ENCODE measurements around the gene ARHGAP22.

- TF ChIP-seq CTCF (IDR thresholded peaks at IDR 0.05) (no peak), SIN3A (IDR thresholded peaks at IDR 0.05; ENCODE audit: borderline replicate concordance, low read depth, low read length) (no peak)
Observed at GRCh38 chr10:48478980-48479811, 125.7 kb downstream of the ARHGAP22 start.
